Measurements from ENCODE around the gene FEM1A.

- TF ChIP-seq CBX8 (IDR thresholded peaks at IDR 0.05; ENCODE audit: borderline replicate concordance, low read depth, low read length) (no peak), CTCF (IDR thresholded peaks at IDR 0.05; ENCODE audit: control extremely low read depth in 1 of 3, insufficient read depth in 1 of 3, low read depth in 1 of 3, low read length in 3 of 3) (peak in 1 of 3 experiments; percentile 5; a peak in 1 of 4 replicates), RFX5 (IDR thresholded peaks at IDR 0.05; ENCODE audit: borderline replicate concordance, low read depth, low read length) (no peak), EP300 (IDR thresholded peaks at IDR 0.05; ENCODE audit: borderline replicate concordance in 1 of 2, low read depth in 2 of 2, low read length in 2 of 2) (no peak), CREB1 (IDR thresholded peaks at IDR 0.05) (no peak), POLR2AphosphoS5 (IDR thresholded peaks at IDR 0.05; ENCODE audit: low read depth, low read length) (no peak), USF2 (IDR thresholded peaks at IDR 0.05; ENCODE audit: low read length) (no peak)
These were observed 43.3 kb upstream of the FEM1A start for GRCh38 chr19:4748185-4748584.

All from H1 (cell line).